D341Med (cell line): ENCODE measurements around the gene MAST1.
"Not testable (repeated sequence)": the region's sequence is repeated elsewhere in the genome, so short reads cannot be mapped to it uniquely, and the experiment has no call there.

ENCODE experiments used
- DNase-seq: peaks from one replicate; pipeline ENCODE4 v3.0.0; 2012; ENCODE audit warnings: low spot score

The MAST1 gene

GRCh38 chr19:12801466-12802266 is 36.6 kb upstream of the MAST1 start, which contains the start of the genes PRDX2 and THSD8:
TSS of gene PRDX2 (minus strand) at chr19:12801800. CDS start at chr19:12801261, 539 bp downstream.
TSS of gene THSD8 (plus strand) at chr19:12802069. CDS start at chr19:12802072, 3 bp downstream.
- peak; percentile 94 for DNase-seq

- DNase-seq = no peak
Measured at GRCh38 chr19:12802267-12803106, 35.8 kb upstream of the MAST1 start.

- DNase-seq = peak; percentile 10
Measured at GRCh38 chr19:12804051-12804450, 34.3 kb upstream of the MAST1 start.

DNA sequence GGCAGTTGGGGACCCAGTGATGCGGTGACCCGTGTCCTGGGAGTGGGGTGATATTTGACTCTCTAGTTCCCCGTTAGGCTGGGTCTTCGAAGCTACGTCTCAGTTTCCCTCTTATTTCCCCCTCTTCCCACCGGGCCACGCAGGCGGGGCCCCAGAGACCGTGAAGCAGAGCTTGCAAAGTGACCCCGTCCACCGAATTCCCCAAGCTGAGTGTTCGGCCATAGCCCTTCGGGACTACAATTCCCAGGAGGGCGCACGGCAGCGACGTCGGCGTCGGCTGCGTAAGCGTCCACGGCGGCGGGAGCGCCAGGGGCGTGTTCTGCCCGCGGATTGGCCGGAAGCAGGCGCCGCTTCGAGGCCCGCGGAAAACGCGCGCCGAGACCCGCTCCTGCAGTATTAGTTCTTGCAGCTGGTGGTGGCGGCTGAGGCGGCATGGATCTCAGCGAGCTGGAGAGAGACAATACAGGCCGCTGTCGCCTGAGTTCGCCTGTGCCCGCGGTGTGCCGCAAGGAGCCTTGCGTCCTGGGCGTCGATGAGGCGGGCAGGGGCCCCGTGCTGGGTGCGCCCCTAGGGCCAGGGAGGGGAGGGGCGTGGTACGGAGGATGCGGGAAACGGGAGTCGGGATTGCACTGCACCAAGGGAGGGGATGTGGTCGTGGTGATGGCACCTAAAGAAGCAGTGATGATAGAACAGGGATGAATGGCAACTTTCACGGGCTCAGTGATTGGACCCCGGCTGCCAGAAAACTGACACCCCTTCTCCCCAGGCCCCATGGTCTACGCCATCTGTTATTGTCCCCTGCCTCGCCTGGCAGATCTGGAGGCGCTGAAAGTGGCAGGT is 31.9 kb upstream of the MAST1 start, which contains the start of gene RNASEH2A:
Gene RNASEH2A, plus strand, starts transcription at position 343 of the 840 bp plus-strand sequence. Its CDS starts 90 bp downstream, at position 433.
- peak; percentile 98 for DNase-seq

DNA sequence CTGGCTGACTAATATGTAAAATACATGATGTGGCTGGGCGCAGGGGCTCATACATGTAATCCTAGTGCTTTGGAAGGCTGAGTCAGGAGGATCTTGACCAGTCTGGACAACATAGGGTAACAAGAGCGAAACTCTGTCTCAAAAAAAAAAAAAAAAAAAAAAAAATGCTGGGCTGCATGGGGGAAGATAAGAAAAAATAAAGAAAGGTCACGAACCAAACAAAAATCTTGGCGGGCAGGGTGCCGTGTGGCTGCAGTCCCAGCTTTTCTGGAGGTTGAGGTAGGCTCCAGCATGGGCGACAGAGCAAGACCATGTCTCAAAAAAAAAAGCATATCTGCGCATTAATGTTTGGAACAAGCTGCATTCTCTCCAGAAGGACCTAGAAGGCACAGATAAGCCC is 23.2 kb upstream of the MAST1 start:
- DNase-seq = no peak

GRCh38 chr19:12817188-12817587 is 21.1 kb upstream of the MAST1 start:
- not testable (repeated sequence) for DNase-seq

DNA sequence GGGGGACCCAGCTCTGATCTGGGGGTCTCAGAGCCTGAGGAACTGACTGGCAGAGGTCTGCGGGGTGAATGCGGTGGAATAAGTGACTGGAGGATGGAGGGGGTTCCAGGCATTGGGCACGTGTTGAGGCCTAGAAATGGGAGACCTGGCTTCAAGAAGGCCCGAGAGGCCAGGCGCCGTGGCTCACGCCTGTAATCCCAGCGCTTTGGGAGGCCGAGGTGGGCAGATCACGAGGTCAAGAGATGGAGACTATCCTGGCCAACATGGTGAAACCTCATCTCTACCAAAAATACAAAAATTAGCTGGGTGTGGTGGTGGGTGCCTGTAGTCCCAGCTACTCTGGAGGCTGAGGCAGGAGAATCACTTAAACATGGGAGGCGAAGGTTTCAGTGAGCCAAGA is 20.5 kb upstream of the MAST1 start:
- not testable (repeated sequence) for DNase-seq

DNA sequence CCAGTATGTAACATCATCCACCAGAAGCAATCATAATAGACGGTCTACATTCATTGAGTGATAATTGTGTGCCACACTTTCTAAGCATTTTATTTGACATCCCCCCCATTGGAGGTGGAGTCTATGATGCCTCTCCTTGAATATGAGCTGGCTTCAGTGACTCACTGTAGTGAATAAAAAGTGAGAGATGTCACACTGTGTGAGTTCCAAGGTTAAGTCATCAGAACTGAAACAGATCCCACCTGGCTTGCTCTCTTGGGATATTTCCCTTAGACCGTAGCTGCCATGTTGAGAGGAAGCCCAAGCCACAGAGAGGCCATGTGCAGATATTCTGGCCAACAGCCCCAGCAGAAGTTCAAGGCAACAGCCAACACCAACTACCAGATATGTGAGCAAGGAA is 16.6 kb upstream of the MAST1 start:
- no peak for DNase-seq

GRCh38 chr19:12825254-12826131 is 12.8 kb upstream of the MAST1 start:
- DNase-seq = peak; percentile 91

DNA sequence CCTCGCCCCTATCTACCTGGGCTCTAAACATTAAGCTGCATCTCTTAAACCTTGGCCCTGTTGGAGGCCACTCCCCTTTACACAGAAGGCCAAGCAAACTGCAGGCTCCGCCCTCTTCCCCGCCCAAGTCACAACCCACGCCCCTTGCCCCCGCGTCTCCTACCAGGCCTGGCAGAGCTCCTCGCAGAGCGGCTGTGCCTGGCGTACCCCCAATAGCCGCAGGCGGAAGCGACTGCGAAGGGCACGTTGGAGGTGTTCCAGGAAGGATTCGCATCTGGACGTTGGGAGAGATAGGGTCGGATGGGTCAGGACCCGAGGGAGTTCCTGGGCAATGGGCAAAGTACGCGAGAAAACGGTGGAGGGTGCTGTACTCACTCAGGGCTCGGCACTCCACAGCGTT is 9.8 kb upstream of the MAST1 start:
- peak; percentile 87 for DNase-seq

- DNase-seq = no peak
Measured at GRCh38 chr19:12833418-12833737, 4.9 kb upstream of the MAST1 start.

DNA sequence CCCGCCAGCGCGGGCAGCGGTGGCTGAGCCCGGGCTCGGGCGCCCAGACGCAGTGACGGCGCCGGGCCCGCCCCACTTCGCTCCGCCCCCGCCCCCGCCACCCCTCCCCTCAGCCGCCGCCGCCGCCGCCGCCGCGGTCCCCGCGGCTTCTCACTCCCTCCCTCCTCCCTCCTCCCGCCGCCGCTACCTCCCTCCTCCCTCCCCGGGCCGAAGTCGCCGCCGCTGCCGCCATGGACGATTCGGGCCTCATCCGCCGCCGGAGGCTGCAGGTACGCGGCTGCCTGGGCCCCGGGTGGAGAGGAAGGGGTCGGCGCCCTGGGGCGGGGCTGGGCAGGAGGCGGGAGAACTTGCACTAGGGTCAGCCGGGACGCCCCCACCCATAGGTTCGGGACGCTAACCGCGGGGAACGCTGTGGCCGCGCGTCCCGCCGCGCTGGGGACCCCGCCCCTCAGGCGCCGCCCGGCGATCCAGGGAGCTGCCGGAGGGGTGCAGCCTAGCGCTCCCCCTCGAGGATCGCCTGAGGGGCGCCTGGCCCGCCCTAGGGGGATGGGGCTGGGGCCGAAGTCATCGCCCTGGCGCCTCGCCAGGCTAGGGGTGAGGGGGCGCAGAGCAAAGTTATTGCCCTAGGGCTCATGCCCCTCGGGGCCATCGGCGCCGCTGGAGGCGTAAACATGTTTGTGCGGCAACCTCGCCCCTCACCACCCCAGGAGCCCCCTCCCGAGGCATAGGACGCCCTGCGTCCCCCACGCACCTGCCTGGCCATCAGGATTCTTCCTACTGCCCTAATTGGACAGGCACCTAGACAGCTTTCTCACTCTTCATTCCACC is 4.4 kb upstream of the MAST1 start:
- peak; percentile 95 for DNase-seq

DNA sequence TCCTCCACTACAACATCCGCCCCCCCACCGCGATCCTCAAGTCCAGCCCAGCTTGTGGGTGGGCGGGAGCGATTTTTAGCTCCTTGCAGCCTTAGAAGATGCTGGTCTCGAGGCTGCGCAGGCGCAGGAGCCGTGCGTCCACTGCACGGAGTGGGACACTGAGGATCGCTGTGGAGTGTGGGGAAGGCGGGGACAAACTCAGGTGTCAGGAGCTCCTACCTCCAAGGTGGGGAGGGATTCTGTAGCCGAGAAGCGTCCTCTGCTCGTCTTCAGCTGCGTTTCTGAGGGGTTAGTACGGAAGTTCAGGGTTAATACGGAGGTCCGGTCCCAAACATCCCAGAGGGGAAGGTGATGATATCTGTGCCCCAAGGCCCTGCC is 3.8 kb upstream of the MAST1 start, which contains the start of gene RTBDN:
Gene RTBDN, minus strand, starts transcription at position 14 of the 378 bp plus-strand sequence. CDS start 4,600 bp downstream, outside the sequence.
- peak; percentile 43 for DNase-seq

DNA sequence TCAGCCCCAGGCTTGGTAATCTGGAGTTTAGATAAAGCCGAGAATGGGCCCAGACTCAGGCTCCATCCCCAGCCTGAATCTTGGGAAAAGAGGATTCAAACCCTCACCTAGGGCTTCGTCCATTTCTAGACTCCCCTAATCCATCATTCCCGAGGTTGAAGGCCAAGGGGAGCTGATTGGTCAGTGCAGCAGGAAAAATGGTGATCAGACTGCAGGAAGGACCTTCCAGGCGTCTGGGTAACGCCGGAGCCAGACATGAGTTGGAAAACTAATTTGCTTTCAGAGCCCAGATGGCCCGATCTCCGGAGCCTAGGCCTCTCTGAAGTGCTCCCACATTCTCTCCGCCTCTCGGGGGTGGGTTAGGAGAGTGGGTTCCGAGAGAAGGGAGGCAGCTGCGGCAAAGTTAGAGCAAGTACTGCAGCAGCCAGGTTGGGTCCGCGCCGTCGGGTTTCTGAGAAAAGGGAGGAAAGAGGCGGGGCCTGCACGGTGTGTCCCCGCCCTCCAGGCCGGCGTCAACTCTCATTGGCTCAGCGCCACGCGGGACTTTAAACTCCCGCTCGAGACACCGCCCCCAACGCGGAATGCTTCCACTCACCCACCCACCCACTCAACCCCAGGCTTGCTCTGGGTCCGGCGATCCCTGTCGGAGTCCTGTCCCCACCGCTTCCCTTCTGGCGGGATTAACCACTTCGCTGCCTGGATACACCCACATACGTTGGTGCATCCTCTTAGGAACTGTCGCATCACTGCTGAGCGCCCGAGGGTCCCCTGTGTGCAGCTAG is 3.1 kb upstream of the MAST1 start:
- peak; percentile 84 for DNase-seq

DNA sequence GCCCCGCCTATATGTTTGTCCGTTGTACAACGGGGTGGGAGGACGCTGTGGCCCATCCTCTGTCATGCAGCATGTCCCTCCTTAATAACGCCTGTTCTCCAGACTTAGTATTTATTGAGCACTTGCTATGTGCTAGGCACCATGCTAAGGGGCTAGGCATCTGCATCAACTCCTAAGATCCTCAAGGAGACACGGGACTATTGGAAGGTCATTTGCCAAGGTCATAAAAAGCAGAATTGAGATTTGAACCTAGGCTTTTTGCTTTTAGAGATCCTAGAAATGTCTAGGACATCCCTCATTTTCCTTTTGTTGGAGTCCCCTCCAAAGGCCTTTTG is 1.8 kb upstream of the MAST1 start:
- no peak for DNase-seq

GRCh38 chr19:12837225-12837624 is 1.1 kb upstream of the MAST1 start:
- DNase-seq = no peak

- DNase-seq = no peak
Measured at GRCh38 chr19:12838886-12839756, 806 bp downstream of the MAST1 start.
